Measurements from ENCODE around the gene TMEM151B.

The TMEM151B gene

GRCh38 chr6:44253307-44254101, 16.7 kb upstream of the TMEM151B start:
- DNase-seq, result peak; percentile 35

- DNase-seq, result no peak
These were observed 15.8 kb upstream of the TMEM151B start for GRCh38 chr6:44254191-44255104.

- DNase-seq, result no peak
These were observed 15.0 kb upstream of the TMEM151B start for GRCh38 chr6:44255105-44255808.

- no peak for DNase-seq
These were observed 14.1 kb upstream of the TMEM151B start for GRCh38 chr6:44255871-44256774.

- DNase-seq, result no peak
These were observed 13.6 kb upstream of the TMEM151B start for GRCh38 chr6:44256775-44257024.

- peak; percentile 73 for DNase-seq
These were observed 13.1 kb upstream of the TMEM151B start, which contains the start of gene SLC35B2 for GRCh38 chr6:44257025-44257752. TSS of gene SLC35B2 (minus strand) at chr6:44257528. CDS start at chr6:44257410, 118 bp downstream.

GRCh38 chr6:44257753-44258324, 12.4 kb upstream of the TMEM151B start:
- no peak for DNase-seq

GRCh38 chr6:44258325-44258863, 11.9 kb upstream of the TMEM151B start:
- DNase-seq, result no peak

- DNase-seq, result no peak
These were observed 11.3 kb upstream of the TMEM151B start for GRCh38 chr6:44258921-44259320.

GRCh38 chr6:44260011-44260410, 10.2 kb upstream of the TMEM151B start:
- no peak for DNase-seq

GRCh38 chr6:44260451-44261297, 9.6 kb upstream of the TMEM151B start:
- no peak for DNase-seq

GRCh38 chr6:44261581-44261980, 8.7 kb upstream of the TMEM151B start:
- DNase-seq, result no peak

- no peak for DNase-seq
These were observed 7.5 kb upstream of the TMEM151B start for GRCh38 chr6:44262467-44263353.

- DNase-seq, result no peak
These were observed 6.7 kb upstream of the TMEM151B start for GRCh38 chr6:44263354-44264100.

GRCh38 chr6:44264154-44265006, 5.9 kb upstream of the TMEM151B start:
- no peak for DNase-seq

GRCh38 chr6:44265007-44265721, 5.1 kb upstream of the TMEM151B start, which contains the start of gene NFKBIE:
TSS of gene NFKBIE (minus strand) at chr6:44265551. CDS start at chr6:44265346, 205 bp downstream.
- peak; percentile 77 for DNase-seq
